RWPE1 (cell line): ENCODE measurements around the gene TMEM80.
"Not testable (repeated sequence)": the region's sequence is repeated elsewhere in the genome, so short reads cannot be mapped to it uniquely, and the experiment has no call there.

ENCODE experiments used
- CTCF ChIA-PET: fragments of 350-600 bp; sonication (Branson Sonifier 250); formaldehyde crosslinking; extraction: SDS; loops from one replicate; lab custom pipeline; 2021; lab: Yijun Ruan, JAX
- POLR2A ChIA-PET: fragments of 400-600 bp; formaldehyde crosslinking; extraction: SDS; loops from one replicate; lab custom pipeline; 2020; ENCODE audit warnings: antibody characterized with exemption; ENCODE audit not compliant: low non-redundant PET; lab: Yijun Ruan, JAX
- DNase-seq: peaks from one replicate; pipeline ENCODE4 v3.0.0; 2012; ENCODE audit warnings: low spot score
- H3K27ac ChIP-seq: fragments of 450-650 bp; 2 replicates; pipeline ENCODE4 v1.5.1; 2017
- CTCF ChIP-seq: fragments of 450-650 bp; conservative IDR thresholded peaks from 2 replicates; pipeline ENCODE4 v1.5.1; 2017; ENCODE audit warnings: low read depth, mild to moderate bottlenecking

TMEM80 gene

GRCh38 chr11:689625-690024, 6.0 kb upstream of the TMEM80 start:
- peak overlapping the region; percentile 48 for H3K27ac ChIP-seq
- no peak for DNase-seq
- CTCF ChIA-PET = no interaction called here
- POLR2A ChIA-PET = no interaction called here
- no peak for TF ChIP-seq CTCF

- CTCF ChIA-PET, POLR2A ChIA-PET, DNase-seq: not testable (repeated sequence)
- peak overlapping the region; percentile 97 for H3K27ac ChIP-seq
Observed at GRCh38 chr11:690244-690643, 5.4 kb upstream of the TMEM80 start.

- POLR2A ChIA-PET = no interaction called here
- no peak for TF ChIP-seq CTCF
Observed at GRCh38 chr11:690738-691633, 4.6 kb upstream of the TMEM80 start.

GRCh38 chr11:691710-692590, 3.7 kb upstream of the TMEM80 start:
- POLR2A ChIA-PET = no interaction called here
- H3K27ac ChIP-seq = peak overlapping the region; percentile 97
- no peak for TF ChIP-seq CTCF
- DNase-seq = no peak
- CTCF ChIA-PET = interaction anchor here (0.6 to 1.4 kb wide), 2 partner anchors 18 to 31 kb away, joined by 3 to 7 read pairs; no protein-coding TSS in a partner anchor

More at GRCh38 chr11:690738-691633, 4.6 kb upstream of the TMEM80 start:
- CTCF ChIA-PET = no interaction called here
- no peak for DNase-seq
- peak overlapping the region; percentile 97 for H3K27ac ChIP-seq

- ChIA-PET POLR2A (interaction anchor here (0.9 kb wide), 2 partner anchors 13 to 27 kb away, joined by 3 to 4 read pairs; no protein-coding TSS in a partner anchor), CTCF (interaction anchor here (0.6 to 1.4 kb wide), 2 partner anchors 19 to 30 kb away, joined by 3 to 7 read pairs; no protein-coding TSS in a partner anchor)
- no peak for TF ChIP-seq CTCF
- DNase-seq = no peak
- H3K27ac ChIP-seq = peak overlapping the region; percentile 97
Observed at GRCh38 chr11:692824-693414, 2.7 kb upstream of the TMEM80 start.

- H3K27ac ChIP-seq = peak overlapping the region; percentile 97
- DNase-seq = no peak
- POLR2A ChIA-PET = interaction anchor here (0.9 kb wide), 2 partner anchors 12 to 27 kb away, joined by 3 to 4 read pairs; no protein-coding TSS in a partner anchor
- CTCF ChIA-PET = interaction anchor here (1.4 kb wide), 1 partner anchor 30 kb away, joined by 7 read pairs; no protein-coding TSS in a partner anchor
- TF ChIP-seq CTCF = no peak
Observed at GRCh38 chr11:693415-693831, 2.2 kb upstream of the TMEM80 start.
